Measurements from ENCODE around the gene INIP. TPM values are rescaled to one million over a fixed set of nuclear protein-coding genes. Genes with fewer than 3 reads are reported as not detected.

INIP gene, protein sequence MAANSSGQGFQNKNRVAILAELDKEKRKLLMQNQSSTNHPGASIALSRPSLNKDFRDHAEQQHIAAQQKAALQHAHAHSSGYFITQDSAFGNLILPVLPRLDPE
- polyA plus RNA-seq = 10 to 100 TPM in 1 of 3 donors, 1 to 10 TPM in 2; 3.6 to 13.3 (median 7.3) TPM

- no peak within 1 kb of the TSS for H3K27ac ChIP-seq (ENCODE audit: low read depth, low read length)
- WGBS, 3 donors = 0 to 1% (median 0%) methylated on average over 51 of the region's 51 CpGs
Measured at GRCh38 chr9:112717661-112718331, at the start of gene INIP. INIP (minus strand) TSS chr9:112718117; CDS start chr9:112716485, 1,632 bp downstream.

DNA sequence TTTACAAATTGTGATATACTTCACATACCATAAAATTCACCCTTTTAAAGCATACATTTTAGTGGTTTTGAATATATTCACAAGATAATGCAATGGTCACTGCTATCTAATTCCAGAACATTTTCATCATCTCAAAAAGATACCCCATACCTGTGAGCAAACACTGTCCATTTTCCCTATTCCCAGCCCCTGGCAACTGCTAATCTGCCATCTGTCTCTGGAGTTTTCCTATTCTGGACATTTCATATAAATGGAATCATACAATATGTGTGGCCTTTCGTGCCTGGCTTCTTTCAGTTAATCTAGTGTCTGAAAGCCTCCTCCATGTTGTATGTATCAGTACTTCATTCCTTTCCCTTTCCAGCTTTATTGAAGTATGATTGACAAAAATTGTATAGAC lies 47.4 kb upstream of the INIP start:
- 59 to 97% (median 88%) methylated on average over 1 of the region's 1 CpG for WGBS, 3 donors

DNA sequence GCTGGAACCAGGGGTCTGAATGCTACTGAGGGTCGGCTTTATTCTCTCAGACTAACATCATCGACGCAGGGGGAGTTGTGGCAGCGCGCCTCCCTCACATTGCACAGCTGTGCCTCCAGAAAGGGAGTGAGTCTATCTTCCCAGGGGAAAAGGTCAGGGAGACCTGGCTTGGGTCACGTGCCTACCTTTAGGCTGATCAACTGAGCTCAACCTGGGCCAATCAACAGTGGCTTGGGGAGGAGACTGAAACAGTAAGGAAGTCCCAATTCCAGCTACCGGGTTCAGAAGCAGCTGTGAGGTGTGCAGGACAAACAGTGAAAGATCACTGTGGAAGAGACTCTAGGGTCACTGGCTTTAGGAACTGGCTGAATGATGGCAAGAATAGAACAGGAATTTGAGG lies 46.9 kb upstream of the INIP start:
- 33 to 80% (median 73%) methylated on average over 7 of the region's 7 CpGs for WGBS, 3 donors
- H3K27ac ChIP-seq (ENCODE audit: low read depth, low read length) = no peak overlapping the region

More for the DNA sequence above, 47.4 kb upstream of the INIP start:
- no peak overlapping the region for H3K27ac ChIP-seq (ENCODE audit: low read depth, low read length)

DNA sequence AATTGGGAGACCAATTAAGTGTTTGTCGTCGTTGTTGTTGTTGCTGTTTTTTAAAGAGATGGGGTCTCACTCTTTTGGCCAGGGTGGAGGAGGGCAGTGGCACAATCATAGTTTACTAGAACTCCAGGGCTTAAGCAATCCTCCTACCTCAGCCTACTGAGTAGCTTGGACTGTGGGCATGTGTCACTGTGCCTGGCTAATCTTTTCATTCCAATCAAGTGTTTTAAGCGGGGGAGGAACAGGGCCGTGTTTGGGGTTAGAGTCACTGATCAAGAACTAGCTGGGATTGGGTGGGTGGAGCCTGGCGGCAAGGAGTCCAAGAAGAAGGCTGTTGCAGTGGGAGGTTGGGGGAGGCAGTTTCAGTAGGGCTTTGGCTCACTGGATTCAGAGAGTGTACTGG lies 46.4 kb upstream of the INIP start:
- WGBS, 3 donors = 63 to 79% (median 70%) methylated on average over 5 of the region's 5 CpGs

GRCh38 chr9:112762726-112763518 lies 45.0 kb upstream of the INIP start:
- H3K27ac ChIP-seq (ENCODE audit: low read depth, low read length) = no peak overlapping the region
- 95 to 97% (median 96%) methylated on average over 13 of the region's 13 CpGs for WGBS, 3 donors

More for the DNA sequence above, 46.4 kb upstream of the INIP start:
- no peak overlapping the region for H3K27ac ChIP-seq (ENCODE audit: low read depth, low read length)

DNA sequence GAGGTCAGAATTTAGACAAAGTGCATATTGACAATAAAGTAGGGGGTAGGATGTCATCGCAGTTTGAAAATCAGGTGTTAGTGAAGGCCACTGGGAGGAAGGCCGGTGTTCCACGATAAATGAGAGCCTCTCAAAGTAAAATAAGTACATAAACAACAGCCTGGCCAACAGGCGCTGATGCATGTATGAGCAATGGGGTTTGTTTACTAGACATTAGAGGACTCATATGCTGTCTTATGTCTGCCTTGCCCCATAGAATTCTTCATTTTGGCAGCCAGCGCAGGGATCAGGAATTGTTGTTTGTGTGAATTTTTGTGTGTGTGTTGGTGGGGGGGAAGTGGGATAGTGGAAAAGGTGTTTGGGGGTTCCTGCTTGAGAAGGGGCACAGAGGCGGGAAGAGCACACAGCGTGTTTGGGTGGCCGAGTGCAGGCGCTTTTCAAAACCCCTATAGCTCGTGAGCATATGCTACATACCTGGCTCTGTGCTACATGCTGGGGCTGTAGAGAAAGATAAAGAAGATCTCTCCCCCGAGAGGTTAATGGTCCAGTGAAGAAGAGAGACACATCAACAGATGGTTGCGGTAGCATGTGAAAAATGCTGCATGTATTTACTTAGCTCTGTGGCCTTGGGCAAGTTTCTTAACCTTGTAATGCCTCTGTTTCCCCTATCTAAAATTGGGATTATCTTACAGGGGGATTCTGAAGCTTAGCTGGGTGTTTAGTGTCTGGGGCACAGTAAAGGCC lies 44.2 kb upstream of the INIP start:
- 81 to 93% (median 92%) methylated on average over 12 of the region's 12 CpGs for WGBS, 3 donors
- no peak overlapping the region for H3K27ac ChIP-seq (ENCODE audit: low read depth, low read length)

- H3K27ac ChIP-seq (ENCODE audit: low read depth, low read length) = no peak overlapping the region
- 77 to 92% (median 90%) methylated on average over 8 of the region's 8 CpGs for WGBS, 3 donors
Measured at GRCh38 chr9:112760821-112761220, 42.9 kb upstream of the INIP start.

GRCh38 chr9:112757940-112758339 lies 40.0 kb upstream of the INIP start:
- H3K27ac ChIP-seq (ENCODE audit: low read depth, low read length) = no peak overlapping the region
- 86 to 97% (median 91%) methylated on average over 2 of the region's 2 CpGs for WGBS, 3 donors

DNA sequence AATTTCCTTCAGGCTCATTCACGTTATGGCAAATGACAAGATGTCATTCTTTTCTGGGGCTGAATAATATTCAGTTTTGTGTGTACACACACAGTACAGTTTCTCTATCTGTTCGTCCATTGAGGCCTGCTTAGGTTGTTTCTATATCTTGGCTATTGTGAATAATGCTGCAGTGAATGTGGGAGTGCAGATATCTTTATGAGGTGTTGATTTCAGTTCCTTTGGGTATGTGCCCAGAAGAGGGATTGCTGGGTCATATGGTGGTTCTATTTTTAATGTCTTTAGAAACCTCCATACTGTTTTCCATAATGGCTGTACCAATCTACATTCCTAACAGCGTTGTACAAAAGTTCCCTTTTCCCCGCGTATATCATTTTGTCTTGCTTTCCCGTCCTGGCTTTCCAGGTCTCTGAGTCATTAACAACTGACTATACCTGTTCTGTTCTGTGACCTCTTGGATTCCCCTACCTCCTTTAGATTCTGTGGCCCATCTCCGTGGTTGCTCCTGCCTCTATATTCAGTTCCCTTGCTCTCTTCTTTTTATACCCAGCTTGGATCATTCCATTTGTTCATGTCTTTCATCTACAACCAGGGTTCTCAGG lies 39.5 kb upstream of the INIP start:
- 79 to 84% (median 80%) methylated on average over 7 of the region's 7 CpGs for WGBS, 3 donors
- H3K27ac ChIP-seq (ENCODE audit: low read depth, low read length) = no peak overlapping the region

- no peak overlapping the region for H3K27ac ChIP-seq (ENCODE audit: low read depth, low read length)
- WGBS, 3 donors = 82 to 90% (median 84%) methylated on average over 4 of the region's 4 CpGs
Measured at GRCh38 chr9:112755675-112756074, 37.8 kb upstream of the INIP start.

- 56 to 75% (median 67%) methylated on average over 5 of the region's 5 CpGs for WGBS, 3 donors
- no peak overlapping the region for H3K27ac ChIP-seq (ENCODE audit: low read depth, low read length)
Measured at GRCh38 chr9:112755016-112755427, 37.1 kb upstream of the INIP start.

GRCh38 chr9:112754578-112754977 lies 36.7 kb upstream of the INIP start:
- H3K27ac ChIP-seq (ENCODE audit: low read depth, low read length) = no peak overlapping the region

DNA sequence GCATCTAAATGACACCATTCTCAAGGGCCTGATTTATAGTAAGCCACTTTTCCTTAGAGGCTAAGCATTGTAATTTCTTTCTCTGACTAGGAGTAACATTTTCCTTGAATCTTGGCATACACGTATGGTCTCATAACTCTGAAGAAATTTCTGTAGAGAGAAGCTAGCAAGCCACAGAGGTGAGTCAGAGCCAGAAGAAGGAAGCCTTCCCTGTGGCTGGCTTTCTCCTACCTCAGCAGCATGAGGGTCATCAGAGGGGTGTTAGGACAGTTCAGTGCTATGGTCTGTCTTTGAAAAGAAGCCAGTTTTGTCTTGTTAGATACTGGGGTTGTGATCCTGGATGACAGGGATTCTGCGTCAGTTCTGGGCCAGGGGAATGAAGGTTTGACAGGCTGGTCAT lies 35.8 kb upstream of the INIP start:
- WGBS, 3 donors = 61 to 89% (median 61%) methylated on average over 2 of the region's 2 CpGs
- no peak overlapping the region for H3K27ac ChIP-seq (ENCODE audit: low read depth, low read length)

More at GRCh38 chr9:112754578-112754977, 36.7 kb upstream of the INIP start:
- WGBS, 3 donors = 53 to 79% (median 59%) methylated on average over 3 of the region's 3 CpGs

DNA sequence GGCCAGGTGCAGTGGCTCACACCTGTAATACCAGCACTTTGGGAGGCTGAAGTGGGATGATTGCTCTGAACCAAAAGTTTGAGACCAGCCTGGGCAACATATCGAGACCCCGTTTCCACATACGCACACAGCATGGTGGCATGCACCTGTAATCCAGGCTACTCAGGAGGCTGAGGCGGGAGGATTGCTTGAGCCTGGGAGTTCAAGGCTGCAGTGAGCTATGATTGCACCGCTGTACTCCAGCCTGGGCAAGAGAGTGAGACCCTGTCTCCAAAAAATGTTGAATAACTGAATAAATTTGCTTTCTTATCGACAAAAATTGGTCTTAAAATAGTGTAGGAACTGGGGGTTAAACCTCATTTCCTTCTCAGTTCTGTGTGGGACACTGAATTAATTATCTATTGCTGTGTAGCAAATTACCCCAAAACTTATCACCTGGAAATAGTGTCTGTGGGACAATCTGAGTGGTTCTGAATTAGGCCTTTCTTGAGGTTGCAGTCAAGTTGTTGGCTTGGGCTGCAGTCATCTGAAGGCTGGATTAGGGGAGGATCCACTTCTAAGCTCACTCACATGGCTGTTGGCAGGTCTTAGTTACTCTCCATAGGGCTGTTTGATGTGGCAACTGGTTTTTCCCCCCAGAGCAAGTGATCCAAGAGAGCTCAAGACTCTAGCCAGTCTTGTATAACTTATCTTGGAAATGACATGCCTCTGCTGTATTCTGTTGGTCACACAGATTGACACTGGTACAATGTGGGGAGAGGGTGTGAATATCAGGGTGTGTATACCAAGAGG lies 34.6 kb upstream of the INIP start:
- WGBS, 3 donors = 79 to 82% (median 80%) methylated on average over 6 of the region's 6 CpGs
- H3K27ac ChIP-seq (ENCODE audit: low read depth, low read length) = no peak overlapping the region

GRCh38 chr9:112751056-112751795 lies 33.3 kb upstream of the INIP start:
- H3K27ac ChIP-seq (ENCODE audit: low read depth, low read length) = no peak overlapping the region
- 0 to 1% (median 0%) methylated on average over 42 to 49 of the region's 49 CpGs for WGBS, 3 donors

- WGBS, 3 donors = 0 to 1% (median 0%) methylated on average over 1 to 49 of the region's 50 CpGs
- no peak overlapping the region for H3K27ac ChIP-seq (ENCODE audit: low read depth, low read length)
Measured at GRCh38 chr9:112750764-112751055, 32.8 kb upstream of the INIP start.
